HL-60 (cell line): ENCODE results near the gene COL1A2.

Experiments
- CTCF ChIP-seq: IDR thresholded peaks from one replicate; pipeline ENCODE4 v1.5.1; 2011; ENCODE audit warnings: low read length, control low read depth, inconsistent platforms; ENCODE audit not compliant: insufficient read depth
- GABPA ChIP-seq: IDR thresholded peaks from 2 replicates; pipeline ENCODE4 v1.6.1; 2012; ENCODE audit warnings: low read depth
- POLR2AphosphoS5 ChIP-seq: IDR thresholded peaks from 2 replicates; pipeline ENCODE4 v1.6.1; 2012; ENCODE audit warnings: low read depth

DNA sequence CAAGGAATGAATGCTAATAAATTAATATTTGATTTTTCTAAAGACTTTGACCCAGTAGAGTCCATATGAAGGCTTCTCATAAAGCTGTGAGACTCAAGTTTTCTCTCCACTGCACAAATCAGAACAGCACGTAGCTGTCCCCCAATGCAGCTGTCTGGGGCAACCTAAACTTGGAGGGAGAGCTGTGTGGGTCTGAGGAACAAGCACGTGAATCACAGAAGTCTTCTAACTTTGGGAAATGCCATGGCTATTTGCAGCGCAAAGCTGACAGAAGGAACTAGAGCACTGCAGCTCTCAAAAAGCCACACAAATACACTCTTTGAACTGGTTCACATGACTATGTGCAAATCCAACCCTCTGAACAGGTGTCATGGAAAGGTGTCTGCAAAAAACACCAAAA is 47.9 kb downstream of the COL1A2 start:
- TF ChIP-seq CTCF: no peak
- no peak for TF ChIP-seq POLR2AphosphoS5
- TF ChIP-seq GABPA: no peak
